ENCODE measurements around the gene AKAP8L. TPM values are rescaled to one million over a fixed set of nuclear protein-coding genes. Genes with fewer than 3 reads are reported as not detected.

Gene AKAP8L
- total and polyA plus RNA-seq, 9 of the 15 experiments (the other 6 are each of a cell fraction or from before 2014, with no cell fraction given) = 2.4 to 116 (median 70.7) TPM

- TF ChIP-seq, protein P1, sequence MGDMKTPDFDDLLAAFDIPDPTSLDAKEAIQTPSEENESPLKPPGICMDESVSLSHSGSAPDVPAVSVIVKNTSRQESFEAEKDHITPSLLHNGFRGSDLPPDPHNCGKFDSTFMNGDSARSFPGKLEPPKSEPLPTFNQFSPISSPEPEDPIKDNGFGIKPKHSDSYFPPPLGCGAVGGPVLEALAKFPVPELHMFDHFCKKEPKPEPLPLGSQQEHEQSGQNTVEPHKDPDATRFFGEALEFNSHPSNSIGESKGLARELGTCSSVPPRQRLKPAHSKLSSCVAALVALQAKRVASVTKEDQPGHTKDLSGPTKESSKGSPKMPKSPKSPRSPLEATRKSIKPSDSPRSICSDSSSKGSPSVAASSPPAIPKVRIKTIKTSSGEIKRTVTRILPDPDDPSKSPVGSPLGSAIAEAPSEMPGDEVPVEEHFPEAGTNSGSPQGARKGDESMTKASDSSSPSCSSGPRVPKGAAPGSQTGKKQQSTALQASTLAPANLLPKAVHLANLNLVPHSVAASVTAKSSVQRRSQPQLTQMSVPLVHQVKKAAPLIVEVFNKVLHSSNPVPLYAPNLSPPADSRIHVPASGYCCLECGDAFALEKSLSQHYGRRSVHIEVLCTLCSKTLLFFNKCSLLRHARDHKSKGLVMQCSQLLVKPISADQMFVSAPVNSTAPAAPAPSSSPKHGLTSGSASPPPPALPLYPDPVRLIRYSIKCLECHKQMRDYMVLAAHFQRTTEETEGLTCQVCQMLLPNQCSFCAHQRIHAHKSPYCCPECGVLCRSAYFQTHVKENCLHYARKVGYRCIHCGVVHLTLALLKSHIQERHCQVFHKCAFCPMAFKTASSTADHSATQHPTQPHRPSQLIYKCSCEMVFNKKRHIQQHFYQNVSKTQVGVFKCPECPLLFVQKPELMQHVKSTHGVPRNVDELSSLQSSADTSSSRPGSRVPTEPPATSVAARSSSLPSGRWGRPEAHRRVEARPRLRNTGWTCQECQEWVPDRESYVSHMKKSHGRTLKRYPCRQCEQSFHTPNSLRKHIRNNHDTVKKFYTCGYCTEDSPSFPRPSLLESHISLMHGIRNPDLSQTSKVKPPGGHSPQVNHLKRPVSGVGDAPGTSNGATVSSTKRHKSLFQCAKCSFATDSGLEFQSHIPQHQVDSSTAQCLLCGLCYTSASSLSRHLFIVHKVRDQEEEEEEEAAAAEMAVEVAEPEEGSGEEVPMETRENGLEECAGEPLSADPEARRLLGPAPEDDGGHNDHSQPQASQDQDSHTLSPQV (IDR thresholded peaks at IDR 0.05) = peak; percentile 58; the same call in 1 of the 2 replicates
- TF ChIP-seq POLR3A (IDR thresholded peaks at IDR 0.05; ENCODE audit: borderline replicate concordance, extremely low read depth, insufficient read depth, insufficient read length) (no peak), NR2C2 (CRISPR knock-in tag; IDR thresholded peaks at IDR 0.05) (no peak), NR2C2 (tag; IDR thresholded peaks at IDR 0.05) (no peak), BCL6 (CRISPR knock-in tag; IDR thresholded peaks at IDR 0.05) (no peak), C11orf30 (IDR thresholded peaks at IDR 0.05; ENCODE audit: low read depth) (peak; percentile 70; the same call in 1 of the 2 replicates), HNRNPH1 (optimal IDR thresholded peaks at IDR 0.05; ENCODE audit: low read depth, low read length) (no peak), MAFG (tag; conservative IDR thresholded peaks at IDR 0.05) (peak; percentile 57; the same call in 1 of the 2 replicates), PKNOX1 (IDR thresholded peaks at IDR 0.05) (no peak), ZNF282 (CRISPR knock-in tag; IDR thresholded peaks at IDR 0.05) (no peak), ZNF316 (IDR thresholded peaks at IDR 0.05) (peak; percentile 35; the same call in 1 of the 2 replicates), HDGF (IDR thresholded peaks at IDR 0.05) (no peak), RBFOX2 (IDR thresholded peaks at IDR 0.05; ENCODE audit: low read depth, low read length) (no peak), ELK3 (CRISPR knock-in tag; IDR thresholded peaks at IDR 0.05) (no peak), ZNF655 (CRISPR knock-in tag; IDR thresholded peaks at IDR 0.05) (no peak), ZNF766 (CRISPR knock-in tag; conservative IDR thresholded peaks at IDR 0.05) (peak; percentile 56; the same call in 1 of the 2 replicates), CBX3 (IDR thresholded peaks at IDR 0.05; ENCODE audit: borderline replicate concordance in 1 of 2, low read length in 2 of 2) (no peak), HOXB6 (CRISPR knock-in tag; IDR thresholded peaks at IDR 0.05; ENCODE audit: borderline replicate concordance) (no peak), MAFF (IDR thresholded peaks at IDR 0.05; ENCODE audit: low read length) (peak; percentile 22; the same call in 1 of the 2 replicates), ZNF668 (CRISPR knock-in tag; IDR thresholded peaks at IDR 0.05) (no peak), MAFK (IDR thresholded peaks at IDR 0.05; ENCODE audit: low read length) (peak; percentile 48; the same call in 1 of the 2 replicates)
- TF ChIP-seq, protein P2, sequence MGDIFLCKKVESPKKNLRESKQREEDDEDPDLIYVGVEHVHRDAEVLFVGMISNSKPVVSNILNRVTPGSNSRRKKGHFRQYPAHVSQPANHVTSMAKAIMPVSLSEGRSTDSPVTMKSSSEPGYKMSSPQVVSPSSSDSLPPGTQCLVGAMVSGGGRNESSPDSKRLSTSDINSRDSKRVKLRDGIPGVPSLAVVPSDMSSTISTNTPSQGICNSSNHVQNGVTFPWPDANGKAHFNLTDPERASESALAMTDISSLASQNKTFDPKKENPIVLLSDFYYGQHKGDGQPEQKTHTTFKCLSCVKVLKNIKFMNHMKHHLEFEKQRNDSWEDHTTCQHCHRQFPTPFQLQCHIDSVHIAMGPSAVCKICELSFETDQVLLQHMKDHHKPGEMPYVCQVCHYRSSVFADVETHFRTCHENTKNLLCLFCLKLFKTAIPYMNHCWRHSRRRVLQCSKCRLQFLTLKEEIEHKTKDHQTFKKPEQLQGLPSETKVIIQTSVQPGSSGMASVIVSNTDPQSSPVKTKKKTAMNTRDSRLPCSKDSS (IDR thresholded peaks at IDR 0.05; ENCODE audit: low read depth, partially characterized antibody) = no peak
Measured at GRCh38 chr19:15358918-15359317, 59.9 kb downstream of the AKAP8L start (continued).
